ENCODE data around the gene BICRAL.
A peak's percentile ranks its signal among the peaks of the same experiment; 100 is the strongest.
"Not testable (repeated sequence)": the region's sequence is repeated elsewhere in the genome, so short reads cannot be mapped to it uniquely, and the experiment has no call there.

The BICRAL gene

DNA sequence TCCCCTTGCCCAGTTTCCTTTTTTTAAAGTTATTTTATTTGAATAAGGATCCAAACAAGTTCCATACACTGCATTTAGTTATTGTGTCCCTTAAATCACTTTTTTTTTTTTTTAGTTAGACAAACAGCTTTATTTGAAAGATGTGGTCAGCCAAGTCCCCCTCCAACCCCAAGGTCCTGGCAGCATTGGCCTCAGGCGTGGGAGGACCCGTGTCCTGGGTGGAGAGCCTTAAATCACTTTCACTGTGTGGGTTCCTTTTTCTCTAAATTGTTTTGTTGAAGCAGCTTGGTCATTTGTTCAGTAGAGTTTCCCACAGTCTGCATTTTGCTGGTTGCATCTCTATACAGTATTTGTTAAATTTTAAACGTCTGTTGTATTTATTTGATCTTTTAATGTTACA lies 30.8 kb upstream of the BICRAL start:
- no peaks in the 10 kb centered on the region for H3K36me3 ChIP-seq (ENCODE audit: insufficient read depth, low read length)
- H3K9me3 ChIP-seq (ENCODE audit: control insufficient read depth, insufficient read depth, low read length), result no peaks in the 10 kb centered on the region
- H3K9ac ChIP-seq (ENCODE audit: low read depth, low read length), result no peak overlapping the region
- peaks cover 2% of the 10 kb centered on the region; the same call in 1 of the 2 replicates for H3K4me1 ChIP-seq (ENCODE audit: insufficient read depth, low read length)

DNA sequence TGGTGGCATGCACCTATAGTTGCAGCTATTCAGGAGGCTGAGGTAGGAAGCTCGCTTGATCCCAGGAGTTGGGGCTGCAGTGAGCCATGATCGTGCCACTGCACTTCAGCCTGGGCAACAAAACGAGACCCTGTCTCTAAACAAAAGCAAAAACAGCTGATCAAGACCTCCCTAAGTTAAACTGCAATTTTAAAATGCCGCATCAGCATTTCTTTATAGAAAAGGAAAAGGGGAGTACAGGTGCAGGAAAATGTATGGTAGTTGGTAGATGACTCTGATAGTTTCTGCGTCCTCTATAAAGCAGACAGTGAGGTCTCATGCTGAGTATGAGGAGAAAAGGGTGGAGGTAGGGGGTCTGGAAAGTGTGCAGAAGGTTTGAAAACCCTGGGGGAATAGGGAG lies 27.1 kb upstream of the BICRAL start:
- Histone ChIP-seq H3K36me3 (ENCODE audit: insufficient read depth, low read length) (no peaks in the 10 kb centered on the region), H3K4me1 (ENCODE audit: insufficient read depth, low read length) (peaks cover 17% of the 10 kb centered on the region; the same call in 1 of the 2 replicates), H3K9ac (ENCODE audit: low read depth, low read length) (no peak overlapping the region), H3K9me3 (ENCODE audit: control insufficient read depth, insufficient read depth, low read length) (no peaks in the 10 kb centered on the region)

DNA sequence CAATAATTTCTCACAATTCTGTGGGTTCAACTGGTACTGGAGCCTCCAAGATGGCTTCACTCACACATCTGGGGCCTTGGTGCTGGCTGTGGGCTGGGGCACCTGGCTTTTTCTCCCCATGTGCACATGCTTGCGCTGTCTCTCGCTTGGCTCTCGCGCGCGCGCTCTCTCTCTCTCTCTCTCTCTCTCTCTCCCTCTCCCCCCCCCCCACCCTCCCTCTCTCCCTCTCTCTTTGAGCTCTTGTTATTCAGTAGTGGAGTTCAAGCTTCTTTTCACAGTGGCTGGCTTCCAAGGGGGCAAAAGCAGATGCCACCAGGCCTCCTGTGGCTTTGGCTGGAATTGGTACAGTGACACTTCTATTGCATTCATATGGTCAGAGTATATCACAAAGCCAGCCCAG lies 25.1 kb upstream of the BICRAL start:
- H3K9me3 ChIP-seq (ENCODE audit: control insufficient read depth, insufficient read depth, low read length), result no peaks in the 10 kb centered on the region
- no peaks in the 10 kb centered on the region for H3K36me3 ChIP-seq (ENCODE audit: insufficient read depth, low read length)
- H3K4me1 ChIP-seq (ENCODE audit: insufficient read depth, low read length), result peaks cover 17% of the 10 kb centered on the region; the same call in 1 of the 2 replicates
- no peak overlapping the region for H3K9ac ChIP-seq (ENCODE audit: low read depth, low read length)

DNA sequence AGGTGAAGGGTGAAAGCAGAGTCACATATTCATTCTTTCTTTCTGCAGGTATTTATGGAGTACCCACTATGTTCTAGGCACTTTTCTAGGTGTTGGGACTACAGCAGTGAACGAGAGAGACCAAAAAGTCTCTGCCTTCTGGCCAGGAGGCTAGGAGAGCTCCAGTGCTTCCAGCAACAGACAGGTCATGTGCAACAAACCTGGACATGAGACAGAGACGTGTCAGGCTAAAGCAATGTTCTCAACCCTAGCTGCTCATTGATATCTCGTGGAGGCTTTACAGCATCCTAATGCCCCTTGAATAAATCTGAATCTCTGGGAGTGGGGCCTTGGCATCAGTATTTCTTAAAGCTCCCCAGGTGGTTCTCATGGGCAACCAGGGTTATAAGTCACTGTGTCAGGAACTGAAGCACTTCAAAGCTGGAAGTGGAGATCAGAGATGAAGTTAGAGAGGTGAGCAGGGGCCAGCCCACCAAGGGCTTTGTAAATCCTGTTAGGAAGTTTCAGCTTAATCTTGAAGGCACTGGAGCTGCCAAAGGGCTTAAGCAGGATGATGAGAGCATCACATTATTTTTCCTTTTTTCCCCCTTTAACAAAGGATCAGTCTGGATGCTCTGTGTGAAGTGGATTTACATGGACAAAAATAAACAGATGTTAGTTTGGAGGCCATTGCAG lies 23.0 kb upstream of the BICRAL start:
- Histone ChIP-seq H3K9ac (ENCODE audit: low read depth, low read length) (no peak overlapping the region), H3K9me3 (ENCODE audit: control insufficient read depth, insufficient read depth, low read length) (no peaks in the 10 kb centered on the region), H3K36me3 (ENCODE audit: insufficient read depth, low read length) (no peaks in the 10 kb centered on the region), H3K4me1 (ENCODE audit: insufficient read depth, low read length) (peaks cover 17% of the 10 kb centered on the region; the same call in 1 of the 2 replicates)

DNA sequence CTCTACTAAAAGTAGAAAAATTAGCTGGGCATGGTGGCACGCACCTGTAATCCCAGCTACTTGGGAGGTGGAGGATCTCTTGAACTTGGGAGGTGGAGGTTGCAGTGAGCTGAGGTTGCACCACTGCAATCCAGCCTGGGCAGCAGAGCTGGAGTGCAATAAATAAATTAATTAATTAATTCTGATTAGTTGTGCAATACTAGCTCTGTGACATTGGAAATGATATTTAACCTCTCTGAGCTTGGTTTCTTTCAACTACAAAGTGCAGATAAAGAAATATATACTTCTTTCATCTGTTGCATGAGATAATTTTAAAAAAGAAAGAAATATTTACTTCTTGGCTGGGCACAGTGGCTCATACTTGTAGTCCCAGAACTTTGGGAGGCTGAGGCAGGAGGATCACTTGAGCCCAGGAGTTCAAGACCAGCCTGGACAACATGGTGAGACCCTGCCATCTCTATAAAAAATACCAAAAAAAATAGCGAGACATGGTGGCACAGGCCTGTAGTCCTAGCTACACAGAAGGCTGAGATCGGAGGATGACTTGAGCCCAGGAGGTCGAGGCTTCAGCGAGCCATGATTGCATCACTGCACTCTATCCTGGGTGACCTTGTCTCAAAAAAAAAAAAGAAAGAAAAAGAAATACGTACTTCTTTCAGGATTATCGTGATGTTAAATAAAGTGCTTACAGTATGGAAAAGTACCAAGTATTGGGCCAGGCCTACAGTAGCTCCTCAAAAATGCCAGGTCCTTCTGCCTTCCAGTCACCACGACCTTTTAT lies 20.4 kb upstream of the BICRAL start:
- Histone ChIP-seq H3K9ac (ENCODE audit: low read depth, low read length) (no peak overlapping the region), H3K4me1 (ENCODE audit: insufficient read depth, low read length) (peaks cover 17% of the 10 kb centered on the region; the same call in 1 of the 2 replicates), H3K9me3 (ENCODE audit: control insufficient read depth, insufficient read depth, low read length) (no peaks in the 10 kb centered on the region), H3K36me3 (ENCODE audit: insufficient read depth, low read length) (no peaks in the 10 kb centered on the region)

DNA sequence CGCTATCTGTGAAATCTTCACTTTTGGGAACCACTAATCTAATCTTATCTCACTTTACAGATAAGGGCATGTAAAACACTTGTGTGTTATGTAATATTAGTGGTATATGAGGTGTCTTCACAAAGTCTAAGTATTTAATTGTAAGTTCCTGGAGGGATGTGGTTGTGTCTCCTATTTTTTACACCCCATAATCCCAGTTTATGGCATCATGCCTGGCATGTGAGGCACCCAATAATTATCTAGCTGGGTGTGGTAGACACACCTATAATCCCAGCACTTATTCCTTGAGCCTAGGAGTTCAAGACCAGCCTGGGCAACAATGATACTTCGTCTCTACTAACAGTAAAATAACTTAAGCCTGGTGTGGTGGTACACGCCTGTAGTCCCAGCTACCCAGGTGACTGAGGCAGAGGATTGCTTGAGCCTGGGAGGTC lies 19.4 kb upstream of the BICRAL start:
- Histone ChIP-seq H3K9me3 (ENCODE audit: control insufficient read depth, insufficient read depth, low read length) (no peaks in the 10 kb centered on the region), H3K36me3 (ENCODE audit: insufficient read depth, low read length) (no peaks in the 10 kb centered on the region), H3K4me1 (ENCODE audit: insufficient read depth, low read length) (0 out of 2 replicates have a peak, but pooled peaks cover 13% of the 10 kb centered on the region), H3K9ac (ENCODE audit: low read depth, low read length) (no peak overlapping the region)

DNA sequence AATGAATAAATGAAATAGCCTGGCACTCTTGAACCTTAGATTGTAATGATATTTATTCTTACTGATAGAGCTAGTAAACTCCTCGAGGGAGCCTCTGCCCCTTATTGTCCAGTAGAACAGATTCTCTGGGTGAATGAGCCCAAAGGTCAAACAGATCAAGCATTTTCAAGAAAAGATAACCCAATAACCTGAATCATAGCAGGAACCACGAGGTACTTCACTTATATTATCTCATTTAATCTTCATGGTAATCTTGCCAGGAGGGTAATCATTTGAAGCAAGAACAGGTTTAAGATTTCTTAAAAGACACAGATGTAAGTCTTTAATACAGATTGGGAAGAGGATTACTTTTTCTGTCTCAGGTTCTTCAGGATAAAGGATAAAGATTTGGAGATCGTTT lies 18.9 kb upstream of the BICRAL start:
- H3K9me3 ChIP-seq (ENCODE audit: control insufficient read depth, insufficient read depth, low read length), result no peaks in the 10 kb centered on the region
- no peak overlapping the region for H3K9ac ChIP-seq (ENCODE audit: low read depth, low read length)
- 0 out of 2 replicates have a peak, but pooled peaks cover 10% of the 10 kb centered on the region for H3K4me1 ChIP-seq (ENCODE audit: insufficient read depth, low read length)
- H3K36me3 ChIP-seq (ENCODE audit: insufficient read depth, low read length), result no peaks in the 10 kb centered on the region

DNA sequence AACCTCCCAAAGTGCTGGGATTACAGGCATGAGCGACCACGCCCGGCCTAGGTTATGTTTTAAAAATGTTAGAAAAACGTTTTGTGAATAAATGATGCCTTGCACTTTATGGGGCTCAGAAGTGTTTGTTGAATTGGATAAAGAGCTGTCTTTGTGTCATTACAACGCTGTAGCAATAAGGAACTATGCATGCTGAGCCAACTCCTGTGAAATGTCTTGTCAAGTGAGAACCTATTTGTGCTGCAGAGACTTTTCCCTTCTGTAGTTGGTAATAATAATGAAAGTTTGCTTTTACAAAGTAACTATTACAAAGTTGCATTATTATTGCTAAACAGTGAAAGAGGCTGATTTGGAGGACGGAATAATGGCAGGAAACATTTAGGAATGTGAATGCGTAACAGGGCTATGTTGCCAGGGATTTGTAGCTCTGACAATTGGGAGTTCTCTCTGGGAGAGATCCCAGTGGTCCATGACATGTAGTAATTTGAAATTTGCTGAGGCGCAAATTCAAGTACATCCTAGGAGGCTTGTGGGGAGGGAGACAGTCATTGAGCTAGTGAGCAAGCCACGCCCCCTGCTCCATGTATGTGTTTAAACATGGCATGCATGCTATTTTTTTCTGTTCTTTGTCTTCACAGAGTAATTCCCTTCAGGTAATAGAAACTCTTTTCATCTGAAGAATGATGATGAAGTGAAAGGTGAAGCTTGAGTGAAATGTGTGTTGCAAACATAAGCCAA lies 16.8 kb upstream of the BICRAL start:
- H3K9ac ChIP-seq (ENCODE audit: low read depth, low read length), result no peak overlapping the region
- no peaks in the 10 kb centered on the region for H3K36me3 ChIP-seq (ENCODE audit: insufficient read depth, low read length)
- H3K9me3 ChIP-seq (ENCODE audit: control insufficient read depth, insufficient read depth, low read length), result no peaks in the 10 kb centered on the region
- H3K4me1 ChIP-seq (ENCODE audit: insufficient read depth, low read length), result 0 out of 2 replicates have a peak, but pooled peaks cover 7% of the 10 kb centered on the region

DNA sequence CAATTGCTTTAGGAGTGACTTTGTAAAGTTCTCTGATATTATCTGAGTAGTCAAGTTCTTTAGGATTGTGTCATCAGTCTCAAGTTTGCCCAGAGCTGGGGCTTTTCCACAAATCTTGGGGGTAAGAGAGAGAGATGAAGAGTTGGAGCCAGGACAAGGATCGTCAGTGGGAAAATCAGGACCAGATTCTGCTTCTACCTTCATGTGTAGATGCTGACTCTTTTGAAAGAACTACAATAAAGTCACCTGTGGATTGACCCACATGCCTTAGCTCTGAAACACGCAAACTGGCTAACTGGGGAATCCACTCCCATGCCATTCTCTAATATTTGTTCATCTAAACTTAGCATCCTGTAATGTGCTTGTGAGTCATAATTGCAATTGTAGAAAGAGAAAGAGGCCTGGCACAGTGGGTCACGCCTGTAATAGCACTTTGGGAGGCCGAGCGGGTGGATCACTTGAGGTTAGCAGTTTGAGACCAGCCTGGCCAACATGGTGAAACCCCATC lies 15.6 kb upstream of the BICRAL start:
- Histone ChIP-seq H3K9ac (ENCODE audit: low read depth, low read length) (no peak overlapping the region), H3K9me3 (ENCODE audit: control insufficient read depth, insufficient read depth, low read length) (no peaks in the 10 kb centered on the region), H3K36me3 (ENCODE audit: insufficient read depth, low read length) (no peaks in the 10 kb centered on the region), H3K4me1 (ENCODE audit: insufficient read depth, low read length) (0 out of 2 replicates have a peak, but pooled peaks cover 7% of the 10 kb centered on the region)

DNA sequence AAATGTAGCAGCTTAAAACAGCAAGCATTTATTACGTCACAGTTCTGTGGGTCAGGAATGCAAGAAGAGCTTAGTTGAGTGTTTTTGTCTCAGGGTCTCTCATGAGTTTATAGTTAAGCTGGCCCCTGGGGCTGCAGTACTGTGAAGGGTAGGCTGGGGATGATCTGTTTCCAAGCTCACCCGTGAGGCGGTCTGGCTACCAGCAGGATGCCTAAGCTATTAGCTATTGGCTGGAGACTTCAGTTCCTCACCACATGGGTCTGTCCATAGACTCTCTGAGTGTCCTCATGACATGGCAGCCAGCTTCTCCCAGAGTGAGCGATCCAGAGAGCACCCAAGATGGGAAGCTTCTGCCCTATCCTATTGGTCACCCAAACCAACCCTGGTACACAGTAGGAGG lies 12.8 kb upstream of the BICRAL start:
- H3K9ac ChIP-seq (ENCODE audit: low read depth, low read length), result no peak overlapping the region
- 0 out of 2 replicates have a peak, but pooled peaks cover 11% of the 10 kb centered on the region for H3K4me1 ChIP-seq (ENCODE audit: insufficient read depth, low read length)
- H3K36me3 ChIP-seq (ENCODE audit: insufficient read depth, low read length), result no peaks in the 10 kb centered on the region
- no peaks in the 10 kb centered on the region for H3K9me3 ChIP-seq (ENCODE audit: control insufficient read depth, insufficient read depth, low read length)

DNA sequence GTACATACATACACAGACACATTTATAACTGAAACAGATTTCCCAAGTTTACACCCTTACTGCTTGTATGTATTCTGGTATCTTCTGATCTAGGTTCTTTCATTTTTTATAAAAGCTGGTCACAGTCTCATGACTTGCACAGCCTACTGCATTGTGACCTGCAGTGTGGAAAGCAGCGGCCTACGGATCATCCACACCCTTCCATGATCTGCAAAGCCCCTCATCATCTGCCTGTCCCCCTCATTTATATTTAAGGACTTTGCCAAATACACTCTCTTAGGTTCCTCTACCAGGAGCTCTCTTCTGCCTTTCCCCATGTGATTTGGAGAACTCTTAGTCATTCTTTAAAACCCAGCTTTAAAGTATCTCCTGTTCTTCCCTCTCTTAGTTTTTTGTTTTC lies 12.0 kb upstream of the BICRAL start:
- Histone ChIP-seq H3K9me3 (ENCODE audit: control insufficient read depth, insufficient read depth, low read length) (no peaks in the 10 kb centered on the region), H3K9ac (ENCODE audit: low read depth, low read length) (no peak overlapping the region)

DNA sequence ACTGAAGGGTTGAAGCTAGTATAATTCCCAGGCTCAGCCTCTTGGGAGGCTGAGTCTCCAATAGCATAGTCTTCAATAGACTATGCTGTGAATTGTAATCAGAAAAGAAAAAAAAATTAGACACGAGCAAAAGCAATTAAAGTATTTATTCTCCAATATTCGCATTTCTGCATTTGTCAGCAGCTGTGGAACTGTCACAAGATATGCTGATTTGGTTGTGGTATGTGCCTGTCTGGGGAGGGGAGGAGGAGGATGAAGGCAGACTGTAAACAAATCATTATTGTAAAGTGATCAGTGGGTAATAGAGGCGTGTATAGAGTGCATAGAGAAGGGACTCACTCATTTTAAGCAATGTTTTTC lies 10.1 kb upstream of the BICRAL start:
- peaks cover 4% of the 10 kb centered on the region; the same call in 1 of the 2 replicates for H3K4me1 ChIP-seq (ENCODE audit: insufficient read depth, low read length)
- no peaks in the 10 kb centered on the region; the same call in 1 of the 2 replicates for H3K9me3 ChIP-seq (ENCODE audit: control insufficient read depth, insufficient read depth, low read length)
- peak overlapping the region; percentile 57; the same call in 1 of the 2 replicates for H3K9ac ChIP-seq (ENCODE audit: low read depth, low read length)
- no peaks in the 10 kb centered on the region for H3K36me3 ChIP-seq (ENCODE audit: insufficient read depth, low read length)

More for the DNA sequence above, 12.0 kb upstream of the BICRAL start:
- 0 out of 2 replicates have a peak, but pooled peaks cover 11% of the 10 kb centered on the region for H3K4me1 ChIP-seq (ENCODE audit: insufficient read depth, low read length)
- no peaks in the 10 kb centered on the region for H3K36me3 ChIP-seq (ENCODE audit: insufficient read depth, low read length)

DNA sequence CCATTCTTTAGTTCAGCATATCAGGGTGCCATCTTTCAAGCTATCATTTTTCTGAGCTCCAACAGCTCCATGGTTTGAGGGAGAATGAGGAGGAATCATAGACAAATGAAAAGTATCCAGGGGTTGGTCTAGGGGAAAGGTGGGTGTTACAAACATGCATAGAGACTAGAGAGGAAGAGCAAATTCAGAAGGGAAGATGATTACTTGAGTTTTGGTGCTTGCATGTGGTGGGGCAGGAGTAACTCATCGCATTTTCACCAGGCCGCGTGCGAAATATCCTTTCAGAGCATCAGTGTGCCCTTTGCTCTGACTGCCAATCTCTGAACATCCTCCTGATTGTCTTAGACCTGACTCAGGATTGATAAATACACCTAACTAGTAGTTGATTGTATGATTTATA lies 7.7 kb upstream of the BICRAL start:
- H3K9ac ChIP-seq (ENCODE audit: low read depth, low read length), result no peak overlapping the region
- no peaks in the 10 kb centered on the region for H3K36me3 ChIP-seq (ENCODE audit: insufficient read depth, low read length)
- H3K9me3 ChIP-seq (ENCODE audit: control insufficient read depth, insufficient read depth, low read length), result no peaks in the 10 kb centered on the region; the same call in 1 of the 2 replicates
- H3K4me1 ChIP-seq (ENCODE audit: insufficient read depth, low read length), result peaks cover 4% of the 10 kb centered on the region; the same call in 1 of the 2 replicates

DNA sequence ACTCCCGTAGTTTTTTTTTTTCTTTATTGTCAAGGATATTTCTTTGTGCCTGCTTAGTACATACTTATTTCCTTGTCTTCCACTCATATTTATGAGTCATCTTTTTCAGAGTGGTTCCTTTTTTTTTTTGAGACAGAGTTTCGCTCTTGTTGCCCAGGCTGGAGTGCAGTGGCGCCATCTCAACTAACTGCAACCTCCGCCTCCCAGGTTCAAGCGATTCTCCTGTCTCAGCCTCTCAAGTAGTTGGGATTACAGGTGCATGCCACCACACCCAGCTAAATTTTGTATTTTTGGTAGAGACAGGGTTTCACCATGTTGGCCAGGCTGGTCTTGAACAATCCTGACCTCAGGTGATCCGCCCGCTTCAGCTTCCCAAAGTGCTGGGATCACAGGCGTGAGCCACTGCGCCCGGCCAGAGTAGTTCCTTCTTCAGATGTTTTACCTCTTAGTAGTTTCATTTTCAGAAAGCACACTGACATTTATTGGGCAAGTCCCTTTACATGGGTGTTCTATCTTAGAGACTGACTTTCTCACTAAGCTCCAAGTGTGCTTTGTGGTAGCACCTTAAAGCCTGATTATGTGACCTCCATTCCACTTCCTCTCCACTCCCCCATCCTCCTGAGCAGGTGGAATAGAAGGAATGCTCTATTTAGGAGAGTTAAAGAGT lies 6.9 kb upstream of the BICRAL start:
- not testable (repeated sequence) for H3K9ac ChIP-seq (ENCODE audit: low read depth, low read length); H3K4me1 ChIP-seq (ENCODE audit: insufficient read depth, low read length); H3K36me3 ChIP-seq (ENCODE audit: insufficient read depth, low read length); H3K9me3 ChIP-seq (ENCODE audit: control insufficient read depth, insufficient read depth, low read length)
